ENCODE data around the gene SEMA3C.

DNA sequence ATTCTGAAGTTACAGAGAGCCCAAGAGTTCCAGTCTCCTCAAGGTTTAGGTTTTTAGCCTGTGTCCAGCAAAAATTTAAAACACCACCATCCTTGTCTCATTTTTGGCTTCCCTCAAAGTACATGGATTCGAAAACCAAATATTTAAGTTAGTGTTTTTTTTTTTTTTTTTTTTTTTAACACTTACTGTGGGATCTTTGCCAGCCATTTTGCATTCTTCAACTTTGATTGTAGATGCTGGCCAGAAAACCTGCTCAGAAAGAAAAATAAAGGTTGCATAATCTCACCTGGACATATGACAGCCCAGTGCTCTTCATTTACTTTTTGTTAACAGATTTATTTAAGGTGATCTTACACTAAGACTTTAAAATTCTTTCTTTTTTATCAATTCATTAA, 91.6 kb downstream of the SEMA3C start:
- TF ChIP-seq CTCF (IDR thresholded peaks at IDR 0.05; ENCODE audit: poor library complexity, severe bottlenecking), result no peak
- no peak for TF ChIP-seq TAF1 (IDR thresholded peaks at IDR 0.05; ENCODE audit: low read depth)
- TF ChIP-seq POLR2AphosphoS5 (IDR thresholded peaks at IDR 0.05), result no peak

Data from neural cell (in vitro differentiated cells).